ENCODE measurements around the gene CAMSAP2.

DNA sequence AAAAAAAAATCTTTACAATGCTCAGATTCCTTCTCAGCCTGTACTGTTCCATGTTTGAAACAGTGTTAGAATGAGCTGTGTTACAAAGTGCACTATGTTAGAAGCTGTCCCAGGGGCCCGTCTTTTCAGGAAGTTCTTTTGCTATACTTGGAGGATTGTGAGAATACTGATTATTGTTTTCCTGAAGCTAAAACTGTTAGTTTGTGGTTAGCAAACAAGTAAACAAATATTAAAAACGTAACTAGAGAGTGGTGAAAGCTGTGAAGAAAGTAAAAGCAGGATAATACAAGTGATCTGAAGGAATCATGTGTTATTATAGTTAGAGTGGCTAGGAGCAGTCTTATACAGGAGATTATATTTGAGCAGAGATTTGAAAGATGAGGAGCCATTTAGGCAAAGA lies 35.6 kb downstream of the CAMSAP2 start:
- TF ChIP-seq, protein P1, sequence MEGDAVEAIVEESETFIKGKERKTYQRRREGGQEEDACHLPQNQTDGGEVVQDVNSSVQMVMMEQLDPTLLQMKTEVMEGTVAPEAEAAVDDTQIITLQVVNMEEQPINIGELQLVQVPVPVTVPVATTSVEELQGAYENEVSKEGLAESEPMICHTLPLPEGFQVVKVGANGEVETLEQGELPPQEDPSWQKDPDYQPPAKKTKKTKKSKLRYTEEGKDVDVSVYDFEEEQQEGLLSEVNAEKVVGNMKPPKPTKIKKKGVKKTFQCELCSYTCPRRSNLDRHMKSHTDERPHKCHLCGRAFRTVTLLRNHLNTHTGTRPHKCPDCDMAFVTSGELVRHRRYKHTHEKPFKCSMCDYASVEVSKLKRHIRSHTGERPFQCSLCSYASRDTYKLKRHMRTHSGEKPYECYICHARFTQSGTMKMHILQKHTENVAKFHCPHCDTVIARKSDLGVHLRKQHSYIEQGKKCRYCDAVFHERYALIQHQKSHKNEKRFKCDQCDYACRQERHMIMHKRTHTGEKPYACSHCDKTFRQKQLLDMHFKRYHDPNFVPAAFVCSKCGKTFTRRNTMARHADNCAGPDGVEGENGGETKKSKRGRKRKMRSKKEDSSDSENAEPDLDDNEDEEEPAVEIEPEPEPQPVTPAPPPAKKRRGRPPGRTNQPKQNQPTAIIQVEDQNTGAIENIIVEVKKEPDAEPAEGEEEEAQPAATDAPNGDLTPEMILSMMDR (IDR thresholded peaks at IDR 0.05): no peak
- TF ChIP-seq POLR2A (IDR thresholded peaks at IDR 0.05) (no peak), EP300 (IDR thresholded peaks at IDR 0.05) (no peak)
